Stimulated activated CD4-positive, alpha-beta T cell treated with anti-CD3 and anti-CD28 coated beads, Interleukin-4, amount 100 ng/mL, for 24 hours (primary cell): Measurements from ENCODE around the gene NUBP2.
A peak's percentile ranks its signal among the peaks of the same experiment; 100 is the strongest.

Experiments used
- DNase-seq: peaks from one replicate; pipeline ENCODE4 v3.0.0-alpha.2; 2020

Gene NUBP2, protein sequence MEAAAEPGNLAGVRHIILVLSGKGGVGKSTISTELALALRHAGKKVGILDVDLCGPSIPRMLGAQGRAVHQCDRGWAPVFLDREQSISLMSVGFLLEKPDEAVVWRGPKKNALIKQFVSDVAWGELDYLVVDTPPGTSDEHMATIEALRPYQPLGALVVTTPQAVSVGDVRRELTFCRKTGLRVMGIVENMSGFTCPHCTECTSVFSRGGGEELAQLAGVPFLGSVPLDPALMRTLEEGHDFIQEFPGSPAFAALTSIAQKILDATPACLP

DNA sequence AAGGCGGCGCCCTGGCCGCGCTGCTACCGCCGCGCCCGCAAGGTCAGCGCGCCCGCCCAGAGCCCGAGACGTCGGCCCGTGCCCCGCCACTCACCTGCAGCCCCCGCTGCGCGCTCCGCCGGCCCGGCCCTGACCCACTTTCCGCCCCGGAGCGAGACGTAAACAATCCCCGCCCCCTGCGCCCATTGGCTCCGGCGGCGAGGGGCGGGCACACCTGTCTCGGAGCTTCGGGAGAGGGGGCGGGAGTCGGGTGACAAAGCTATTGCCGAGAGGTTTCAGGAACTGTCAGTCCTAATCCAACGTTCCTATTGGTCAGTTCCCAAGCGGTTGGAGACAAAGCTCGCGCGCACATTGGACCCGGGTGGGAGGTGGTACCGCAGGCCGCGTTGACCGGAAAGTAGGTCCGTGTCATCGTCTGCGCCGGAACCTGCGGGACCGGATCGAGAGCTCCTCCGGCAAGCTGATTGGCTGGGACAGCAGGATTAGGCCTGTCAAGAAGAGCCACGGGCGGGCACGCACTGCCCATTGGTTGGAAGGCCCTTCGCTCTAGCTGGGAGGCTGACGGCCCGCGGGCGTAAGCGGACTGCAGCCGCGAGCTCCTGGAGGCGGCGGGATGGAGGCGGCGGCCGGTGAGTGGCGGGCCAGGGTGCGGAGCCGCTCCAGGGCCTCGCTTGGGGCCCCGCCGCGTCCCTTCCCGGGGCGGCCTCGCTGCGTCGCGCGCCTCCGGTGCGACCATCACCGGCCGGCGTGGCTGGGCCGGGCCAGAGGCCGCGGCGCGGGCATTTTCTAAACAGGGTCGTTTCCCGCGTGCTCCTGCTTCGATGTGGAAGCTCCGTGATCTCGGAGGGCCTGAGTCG is at the start of gene NUBP2, which contains the start of gene SPSB3:
NUBP2 (plus strand) TSS at position 553 of the 857 bp plus-strand sequence; CDS start at position 614, 61 bp downstream.
SPSB3 (minus strand) TSS at position 164 of the 857 bp plus-strand sequence. CDS start 1,088 bp downstream, outside the sequence.
- DNase-seq: peak; percentile 99

DNA sequence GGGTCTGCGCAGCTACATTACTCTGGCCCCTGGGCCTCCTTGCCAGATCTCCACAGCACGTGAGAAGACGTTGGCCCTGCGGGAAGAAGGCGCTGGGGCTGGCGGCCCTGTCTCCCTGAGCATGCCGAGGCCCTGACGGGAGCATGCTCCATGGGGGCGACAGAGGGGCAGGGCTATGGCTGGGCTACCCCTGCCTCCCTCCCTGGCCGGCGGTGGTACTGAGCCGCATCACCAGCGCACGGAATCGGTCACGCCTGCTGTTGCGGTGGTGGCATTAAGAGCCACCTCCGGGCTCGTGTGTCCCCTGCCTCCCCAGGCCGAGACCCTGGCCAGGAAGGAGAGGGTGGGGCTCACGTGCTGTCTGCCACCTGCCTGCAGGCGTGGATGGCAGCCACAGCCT is 48.6 kb upstream of the NUBP2 start:
- DNase-seq: no peak

DNA sequence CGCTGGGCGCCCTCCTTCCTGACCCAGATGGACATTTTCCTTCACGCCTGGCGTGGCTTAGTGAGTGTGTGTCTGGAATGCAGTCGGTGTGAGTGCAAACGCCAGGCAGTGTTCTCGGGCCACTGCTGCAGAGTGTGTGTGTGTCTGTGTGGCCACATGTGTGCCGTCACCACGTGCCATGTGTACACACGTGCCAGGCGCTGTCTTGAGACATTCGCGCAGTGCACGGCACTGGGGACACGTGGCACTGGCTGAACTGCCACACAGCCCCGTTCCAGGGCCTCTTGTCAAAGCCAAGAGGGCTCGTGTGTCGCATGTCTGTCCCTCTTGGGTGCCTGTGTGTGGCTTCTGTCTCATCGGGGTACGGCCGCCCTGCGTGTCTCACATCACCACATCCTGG is 47.9 kb upstream of the NUBP2 start:
- no peak for DNase-seq

DNA sequence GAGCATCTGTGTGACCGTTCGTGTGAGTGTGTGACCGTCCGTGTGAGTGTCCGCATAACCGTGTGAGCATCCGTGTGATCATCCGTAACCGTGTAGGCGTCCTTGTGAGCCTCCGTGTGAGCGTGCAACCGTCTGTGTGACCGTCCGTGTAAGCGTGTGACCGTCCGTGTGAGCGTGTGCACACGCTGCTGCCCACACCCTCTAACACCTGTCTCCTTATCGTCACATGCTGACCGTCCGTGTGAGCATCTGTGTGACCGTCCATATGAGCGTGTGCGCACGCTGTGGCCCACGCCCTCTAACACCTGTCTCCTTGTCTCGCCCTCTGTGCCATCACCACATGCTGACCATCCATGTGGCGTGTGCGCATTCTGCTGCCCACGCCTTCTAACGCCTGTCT is 42.5 kb upstream of the NUBP2 start:
- DNase-seq: no peak

DNA sequence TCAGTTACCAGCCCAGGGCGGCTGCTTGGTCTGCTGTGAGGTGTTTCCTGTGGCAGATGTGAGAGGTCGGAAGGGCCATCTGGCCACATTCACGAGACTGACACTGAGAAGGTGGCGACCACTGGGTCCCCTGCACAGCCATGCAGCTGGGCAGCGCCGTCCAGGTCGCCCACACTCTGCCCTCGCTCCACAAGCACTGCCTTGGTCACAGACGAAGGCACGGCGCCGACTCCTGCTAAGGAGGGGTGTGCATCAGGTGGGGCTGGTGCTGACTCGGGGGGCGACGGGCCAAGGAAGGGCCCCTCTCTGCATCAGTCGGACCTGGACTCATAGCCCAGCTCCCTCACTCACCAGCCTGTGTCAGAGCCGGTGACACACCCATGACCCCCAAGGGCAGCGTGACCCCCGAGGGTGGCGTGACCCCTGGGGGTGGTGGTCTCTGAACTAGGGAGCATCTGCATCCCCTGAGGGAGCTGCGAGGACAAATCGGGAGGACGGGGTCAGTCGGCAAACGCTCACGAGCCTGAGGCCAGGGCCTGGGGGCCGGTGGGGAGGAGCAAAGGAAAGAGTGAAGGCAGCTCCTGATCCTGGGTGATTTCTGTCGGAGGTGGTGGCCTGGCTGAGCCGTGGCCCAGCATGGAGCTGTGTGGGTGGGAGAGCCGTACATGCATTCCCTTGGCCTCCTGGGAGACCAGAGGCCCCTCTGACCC is 41.8 kb upstream of the NUBP2 start:
- no peak for DNase-seq

DNA sequence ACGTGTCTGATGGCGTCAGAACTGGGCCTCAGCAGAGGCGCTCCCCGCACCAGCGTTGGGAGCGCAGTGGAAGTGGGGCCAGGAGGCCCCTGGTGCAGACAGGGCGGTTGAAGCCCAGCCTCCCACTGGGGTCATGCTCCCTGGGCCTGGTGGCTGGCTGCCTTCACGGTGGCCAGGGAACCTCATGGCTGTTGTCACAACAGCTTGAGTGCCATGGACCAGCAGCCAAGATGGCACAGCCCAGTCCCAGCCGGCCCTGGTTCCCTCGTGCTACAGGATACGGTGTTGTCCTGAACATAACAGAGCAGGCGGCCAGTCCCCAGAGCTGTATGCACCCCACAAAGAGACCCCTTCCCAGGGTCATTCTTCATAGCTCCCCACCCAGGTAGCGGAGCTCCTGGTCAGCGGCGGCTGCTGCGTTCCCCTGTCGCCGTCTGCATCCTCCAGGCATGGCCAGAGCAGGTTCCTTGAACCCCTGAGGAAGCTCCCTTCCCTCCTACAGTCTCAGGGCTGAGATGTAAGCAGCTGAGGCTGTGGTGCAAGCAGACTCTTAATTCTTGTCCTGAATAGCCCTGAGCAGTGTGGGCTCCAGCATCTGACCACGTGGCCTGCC is 41.1 kb upstream of the NUBP2 start:
- DNase-seq: no peak

DNA sequence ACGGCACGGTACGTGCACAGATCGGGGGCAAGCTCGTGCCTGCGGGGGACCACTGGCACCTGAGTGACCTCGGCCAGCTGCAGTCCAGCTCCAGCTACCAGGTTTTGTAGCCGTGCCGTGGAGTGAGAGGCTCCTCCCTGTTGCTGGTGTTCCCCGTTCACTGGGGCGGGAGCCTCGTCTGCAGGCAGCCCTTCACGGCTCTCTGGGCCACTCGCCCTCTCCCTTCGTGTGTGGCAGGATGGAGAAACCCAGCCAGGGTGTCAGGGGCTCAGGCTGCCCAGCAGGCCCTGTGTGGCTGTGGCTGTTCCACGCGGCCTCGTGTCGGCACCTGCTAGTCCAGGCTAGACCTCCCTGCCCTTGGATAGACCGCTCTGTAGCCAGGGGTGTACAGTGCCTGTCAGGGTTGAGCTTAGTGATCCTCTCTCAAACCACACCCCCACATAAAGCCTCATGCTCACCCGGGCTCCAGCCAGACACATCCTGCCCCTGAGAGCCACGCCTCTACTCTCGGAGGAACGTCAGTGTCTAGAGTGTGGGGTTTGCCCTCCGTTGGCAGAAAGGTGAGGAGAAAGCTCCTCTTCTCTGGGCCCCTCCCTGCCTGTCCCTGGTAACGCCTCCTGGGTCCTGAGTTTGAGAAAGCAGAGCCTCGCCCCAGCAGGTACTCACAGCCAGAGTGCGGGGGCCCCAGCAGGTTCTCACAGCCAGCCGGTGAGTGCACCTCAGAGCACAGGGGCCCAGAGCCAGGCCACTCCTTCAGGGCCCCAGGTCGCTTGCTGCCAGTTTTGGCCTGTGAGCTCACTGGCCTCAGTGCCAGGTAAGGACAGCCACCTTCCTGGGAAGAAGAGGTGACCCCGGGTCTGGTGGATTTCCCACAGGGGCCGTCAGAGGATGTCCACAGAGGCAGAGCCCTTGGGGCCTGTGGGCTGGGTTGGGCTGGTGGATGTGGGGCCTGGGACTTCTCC is 39.1 kb upstream of the NUBP2 start:
- DNase-seq: no peak

DNA sequence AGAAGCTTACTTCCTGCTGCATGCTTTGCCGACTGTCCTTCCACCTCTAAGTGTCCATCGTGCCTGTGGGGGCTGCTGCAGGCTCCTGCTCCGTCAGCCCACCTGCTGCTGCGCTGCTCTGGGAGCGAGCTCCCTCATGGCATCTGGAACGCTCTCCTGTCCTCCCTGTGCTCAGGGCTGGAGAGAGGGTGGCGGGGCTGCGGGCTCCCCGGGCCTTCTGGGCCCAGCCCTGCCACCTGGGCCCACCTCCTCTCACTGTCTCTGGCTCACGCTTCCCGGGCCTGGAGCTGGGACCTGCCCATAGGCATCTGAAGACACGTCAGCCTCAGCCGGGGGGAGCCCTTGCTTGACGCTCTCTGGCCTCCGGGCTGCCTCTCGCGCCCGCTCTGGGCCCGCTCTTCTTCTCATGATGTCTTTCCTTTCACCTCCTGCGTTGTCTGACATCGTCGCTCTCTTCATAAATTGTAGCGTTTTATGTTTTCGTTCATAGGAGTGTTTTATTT is 38.4 kb upstream of the NUBP2 start:
- DNase-seq: no peak

DNA sequence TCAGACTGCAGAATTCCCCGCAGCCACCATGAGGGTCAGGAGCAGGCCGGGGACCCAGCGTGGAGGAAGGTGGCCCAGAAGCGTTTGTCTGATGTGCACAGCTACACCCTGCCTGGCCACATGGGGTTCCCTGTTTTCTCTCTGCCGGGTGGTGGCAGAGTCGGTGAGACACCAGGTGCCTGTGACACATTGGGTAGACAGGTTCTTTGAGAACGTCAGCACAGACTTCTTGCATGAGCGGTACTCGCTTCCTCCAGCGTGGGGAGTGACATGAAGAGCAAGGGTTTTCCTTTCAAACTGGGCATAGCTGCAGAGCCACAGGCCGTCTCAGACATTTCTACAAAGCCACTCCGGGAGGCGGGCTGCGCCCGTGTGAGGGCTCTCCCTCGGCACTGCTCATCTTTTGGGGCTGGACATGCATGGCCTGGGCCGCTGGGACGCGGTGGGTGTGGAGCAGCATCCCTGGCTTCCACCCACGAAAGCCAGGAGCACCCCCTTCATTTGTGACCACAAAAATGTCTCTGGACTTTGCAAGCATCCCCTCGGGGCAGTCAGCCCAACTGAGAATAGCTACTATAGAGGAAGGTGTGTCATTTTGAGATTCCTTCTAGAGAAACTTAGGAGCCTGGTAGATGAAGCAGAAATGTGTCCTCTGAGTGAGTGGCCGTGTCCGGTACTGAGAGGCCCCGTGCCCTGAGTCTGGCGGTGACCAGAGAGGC is 37.4 kb upstream of the NUBP2 start:
- no peak for DNase-seq

DNA sequence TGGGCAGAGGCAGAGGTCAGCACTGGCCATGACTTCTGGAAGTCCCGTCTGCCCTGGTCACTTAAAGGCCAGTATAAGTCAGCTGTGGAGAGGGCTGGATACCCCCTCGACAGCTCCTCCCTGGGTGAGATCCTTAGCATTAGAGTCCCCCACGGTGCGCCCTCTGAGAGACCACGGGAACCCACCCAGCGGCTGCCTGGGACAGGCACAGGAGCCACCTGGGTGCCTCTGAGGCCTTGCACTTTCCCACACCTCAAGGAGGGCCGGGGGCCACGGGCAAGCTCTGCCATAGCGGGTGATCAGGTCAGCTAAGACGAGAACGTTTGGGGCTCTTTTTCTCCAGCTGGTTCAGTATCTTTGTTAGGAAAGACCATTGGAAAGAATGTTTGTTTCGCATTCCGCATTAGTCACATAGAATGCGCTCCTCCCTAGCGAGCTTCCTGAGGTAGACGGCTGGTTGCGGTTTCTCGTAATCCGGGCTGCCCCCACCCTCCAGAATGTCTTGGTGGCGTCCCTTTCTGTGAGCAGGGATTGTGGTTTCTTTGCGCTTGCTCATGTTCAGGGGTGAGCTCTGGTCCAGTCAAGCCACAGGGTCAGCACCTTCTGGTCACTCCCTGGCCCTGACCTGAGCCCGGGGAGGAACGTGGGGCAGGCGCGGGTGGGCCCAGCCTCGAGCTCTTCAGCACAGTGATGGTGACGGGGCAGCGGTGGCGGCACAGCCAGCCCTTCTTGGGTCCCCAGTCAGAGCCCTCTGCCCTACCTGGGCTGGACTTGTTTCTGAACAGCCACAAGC is 36.7 kb upstream of the NUBP2 start:
- DNase-seq: no peak

DNA sequence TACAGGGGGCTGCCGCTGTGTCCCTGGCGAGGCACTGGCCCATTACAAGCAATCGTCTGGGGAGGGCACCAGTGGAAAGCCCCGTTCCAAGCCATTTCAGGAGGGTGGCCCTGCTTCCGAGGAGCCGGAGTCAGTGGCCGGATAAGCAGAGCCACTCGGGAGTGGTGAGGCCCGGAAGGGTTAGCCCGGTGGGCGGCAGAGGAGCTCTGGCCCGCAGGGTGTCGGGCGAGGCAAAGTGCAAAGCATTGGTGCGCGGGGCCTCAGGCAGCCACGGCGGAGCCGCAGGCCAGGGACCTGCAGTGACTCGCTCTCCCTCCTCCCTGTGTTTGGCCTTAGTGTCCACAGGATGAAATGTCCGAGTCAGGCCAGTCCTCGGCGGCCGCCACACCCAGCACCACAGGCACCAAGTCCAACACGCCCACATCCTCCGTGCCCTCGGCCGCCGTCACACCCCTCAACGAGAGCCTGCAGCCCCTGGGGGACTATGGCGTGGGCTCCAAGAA is 36.0 kb upstream of the NUBP2 start:
- no peak for DNase-seq

DNA sequence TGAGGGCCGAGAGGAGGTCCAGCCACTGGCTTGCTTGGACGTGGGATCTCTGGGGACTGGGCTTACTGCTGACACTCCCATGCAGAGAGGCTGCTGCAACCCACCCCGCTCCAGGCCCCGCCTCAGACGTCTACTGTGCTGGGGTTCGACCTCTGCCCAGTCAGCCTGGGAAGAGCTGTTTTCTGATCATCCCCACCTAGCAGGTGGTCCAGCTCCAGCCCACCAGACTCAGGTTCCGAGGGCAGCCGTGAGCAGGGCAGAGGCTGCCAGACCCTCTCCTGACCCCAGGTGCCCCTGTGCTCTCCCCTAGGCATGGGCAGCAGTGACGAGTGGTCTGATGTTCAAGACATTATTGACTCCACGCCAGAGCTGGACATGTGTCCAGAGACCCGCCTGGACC is 34.8 kb upstream of the NUBP2 start:
- no peak for DNase-seq

DNA sequence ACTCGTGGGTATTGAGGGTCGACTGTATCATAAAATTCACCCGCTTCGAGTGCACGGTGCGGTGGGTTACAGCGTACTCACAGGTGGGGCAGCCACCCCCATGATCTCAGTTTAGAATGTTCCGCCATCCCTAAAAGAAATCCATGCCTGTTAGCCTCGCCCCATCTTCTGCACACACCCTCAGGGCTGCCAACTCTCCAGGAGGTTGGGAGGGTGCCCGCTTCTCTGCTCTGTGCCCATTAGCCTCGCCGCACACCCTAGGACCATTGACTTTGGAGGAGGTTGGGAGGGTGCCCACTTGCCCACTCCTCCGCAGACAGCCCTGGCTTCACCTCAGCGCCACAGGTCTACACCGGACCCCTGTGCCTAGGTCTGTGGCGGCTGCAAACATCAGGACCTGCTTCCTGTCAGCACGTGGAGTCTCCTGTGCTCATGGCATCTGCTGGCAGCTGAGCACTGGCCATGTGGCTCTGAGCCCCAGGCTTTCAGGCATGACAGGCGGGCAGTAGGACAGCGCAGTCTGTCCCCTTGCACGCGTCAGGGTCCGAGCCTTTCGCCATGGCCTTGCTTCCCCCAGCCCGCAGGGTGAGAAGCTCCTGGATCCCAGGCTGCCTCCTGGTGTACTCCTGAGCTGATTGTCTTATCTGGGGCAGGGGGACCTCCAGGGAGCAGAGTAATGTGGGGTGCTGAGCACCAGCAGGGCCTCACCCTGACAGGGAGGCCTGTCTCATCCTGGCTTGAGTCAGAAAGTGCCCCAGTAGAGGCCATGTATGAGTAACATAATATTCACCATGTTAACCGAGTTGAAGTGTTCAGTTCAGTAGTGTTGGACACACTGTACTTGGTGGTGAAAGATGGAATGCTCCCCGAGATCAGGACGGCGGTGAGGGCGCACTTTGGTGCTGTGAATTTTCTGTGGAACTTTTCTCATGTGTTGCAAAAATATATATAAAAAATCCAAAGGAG is 33.3 kb upstream of the NUBP2 start:
- no peak for DNase-seq

DNA sequence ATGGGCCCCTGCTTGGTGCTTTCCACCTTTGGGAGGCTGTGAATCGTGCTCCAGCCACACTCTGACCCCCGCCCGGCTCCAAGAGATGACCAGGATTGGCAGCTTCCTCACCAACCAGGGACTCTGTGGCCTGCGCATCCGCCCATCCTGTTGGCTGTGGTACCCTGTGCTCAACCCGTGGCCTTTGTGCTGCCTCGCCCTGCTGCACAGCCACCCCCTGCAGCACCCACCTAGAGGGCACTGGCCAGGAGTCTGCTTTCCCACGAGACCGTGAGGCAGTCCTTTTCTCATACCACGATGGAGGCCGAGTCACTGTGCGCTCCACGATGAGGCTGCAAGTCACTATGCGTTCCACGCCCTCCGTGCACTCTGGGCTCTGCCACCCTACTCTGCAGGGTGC is 30.8 kb upstream of the NUBP2 start:
- no peak for DNase-seq

DNA sequence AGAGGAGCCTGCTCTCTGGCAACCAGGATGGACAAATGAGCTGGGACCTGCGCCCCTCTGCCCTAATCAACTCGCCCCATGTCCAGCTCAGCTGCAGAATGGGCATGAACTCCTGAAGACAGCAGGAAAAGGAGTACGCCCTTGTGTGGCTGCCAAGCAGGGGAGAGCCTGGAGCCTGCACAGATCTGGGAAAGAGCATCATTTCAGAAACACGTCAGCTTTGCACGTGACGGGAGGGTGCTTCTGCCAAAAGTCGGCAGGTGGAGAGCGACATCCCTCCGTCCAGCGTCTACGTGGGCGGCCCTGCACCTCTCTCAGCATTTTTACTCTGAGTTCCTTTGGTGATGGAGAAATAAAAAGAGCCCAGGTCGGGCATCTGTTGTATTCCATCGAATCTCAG is 29.9 kb upstream of the NUBP2 start:
- DNase-seq: no peak

DNA sequence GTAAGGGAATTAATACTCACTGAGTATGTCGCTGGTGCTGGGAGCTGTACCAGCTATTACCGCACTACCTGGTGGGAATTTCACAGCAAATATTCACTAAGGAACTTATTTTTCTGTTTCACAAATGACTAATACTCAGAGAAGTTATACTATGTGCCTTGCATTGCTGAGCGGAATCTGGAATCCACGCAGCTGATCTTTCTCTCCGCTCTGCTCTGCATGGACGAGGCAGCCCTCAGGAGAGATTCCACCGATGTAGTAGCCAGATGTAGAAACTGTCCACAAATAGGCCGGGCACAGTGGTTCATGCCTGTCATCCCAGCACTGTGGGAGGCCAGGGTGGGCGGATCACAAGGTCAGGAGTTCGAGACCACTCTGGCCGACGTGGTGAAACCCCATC is 28.6 kb upstream of the NUBP2 start:
- DNase-seq: no peak

DNA sequence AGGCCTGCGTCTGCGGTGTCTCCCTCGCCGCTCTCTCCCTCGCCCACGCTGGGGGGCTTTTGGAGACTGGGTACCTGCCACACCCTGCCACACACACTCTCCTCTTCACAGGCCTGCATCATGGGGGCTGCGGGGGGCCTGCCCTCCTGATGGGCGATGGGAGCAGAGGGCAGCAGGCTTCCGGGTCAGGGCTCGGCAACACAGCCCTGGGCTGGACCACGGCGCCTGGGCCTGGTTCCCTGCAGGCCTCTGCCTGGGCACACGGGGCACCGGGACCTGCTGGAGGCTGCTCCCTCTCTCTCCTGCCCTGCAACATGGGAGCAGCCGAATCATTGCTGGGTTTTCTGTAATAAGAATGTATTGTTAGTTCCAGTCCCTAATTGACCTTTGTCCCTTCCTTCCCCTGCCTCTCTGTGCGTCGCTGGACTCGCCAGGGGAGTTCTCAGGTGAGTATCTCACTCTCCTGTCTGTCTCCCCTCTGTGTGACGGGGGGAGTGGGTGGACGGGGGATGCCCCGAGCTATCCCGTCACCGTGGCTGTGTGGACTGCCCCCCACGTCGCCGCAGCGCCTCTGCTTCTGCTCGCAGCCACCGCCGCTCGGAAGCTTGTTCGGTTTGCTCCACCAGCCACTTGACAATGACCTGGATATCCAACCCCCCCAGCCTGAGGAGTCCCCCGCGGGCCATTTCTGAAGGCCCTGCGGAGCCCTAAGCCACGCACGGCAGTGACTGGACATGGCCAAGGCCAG is 24.9 kb upstream of the NUBP2 start:
- DNase-seq: no peak

DNA sequence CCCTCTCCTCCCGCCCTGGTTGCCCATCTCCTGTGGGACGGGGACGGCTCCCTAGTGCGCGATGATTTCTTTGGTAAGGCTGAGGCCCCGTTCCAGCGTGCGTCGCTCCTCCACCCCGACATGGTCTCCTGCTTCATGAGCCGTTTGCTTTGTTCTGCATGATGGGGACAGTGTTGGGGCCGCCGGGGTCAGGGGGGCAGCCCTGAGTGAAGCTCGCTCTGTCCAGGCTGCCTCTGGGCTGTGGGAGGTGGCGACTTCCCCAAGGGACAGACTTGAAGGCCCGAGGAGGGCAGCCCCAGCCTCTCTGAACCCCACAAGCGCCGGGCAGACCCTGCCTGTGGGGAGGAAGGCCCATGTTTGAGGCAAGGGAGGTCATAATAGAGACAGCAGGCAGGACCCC is 23.8 kb upstream of the NUBP2 start:
- no peak for DNase-seq
